ENCODE results near the gene MDK.

MDK gene

DNA sequence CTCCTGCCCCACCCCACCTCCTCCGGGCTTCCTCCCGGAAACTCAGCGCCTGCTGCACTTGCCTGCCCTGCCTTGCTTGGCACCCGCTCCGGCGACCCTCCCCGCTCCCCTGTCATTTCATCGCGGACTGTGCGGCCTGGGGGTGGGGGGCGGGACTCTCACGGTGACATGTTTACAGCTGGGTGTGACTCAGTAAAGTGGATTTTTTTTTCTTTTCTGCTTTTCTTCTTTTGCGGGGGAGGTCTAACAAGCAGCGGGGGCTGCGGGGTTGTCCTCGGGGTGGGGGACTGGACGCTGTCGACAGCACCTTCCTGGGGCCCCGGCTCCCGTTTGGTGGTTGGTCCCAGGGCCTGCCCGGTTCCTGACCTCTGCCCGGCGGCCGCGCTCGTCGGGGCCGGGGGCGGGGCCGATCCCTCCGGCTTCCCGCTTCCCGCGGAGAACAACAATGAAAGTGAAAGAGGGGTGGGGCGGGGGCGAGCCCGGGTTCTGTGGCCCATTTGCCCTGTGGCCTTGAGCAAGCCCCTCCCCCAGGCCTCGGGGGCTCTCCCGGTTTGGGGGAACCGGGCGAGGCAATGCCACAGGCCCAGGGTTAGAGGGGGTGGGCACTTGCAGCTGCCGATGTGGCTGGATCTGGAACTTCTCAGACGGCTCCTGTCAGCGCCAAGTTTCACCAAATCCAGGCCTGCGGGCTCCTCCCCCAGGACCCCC lies 975 bp upstream of the MDK start (continued):
- peak; percentile 72 for TF ChIP-seq ZNF398 (tag by site-specific recombination; IDR thresholded peaks at IDR 0.05)
- TF ChIP-seq, protein P1, sequence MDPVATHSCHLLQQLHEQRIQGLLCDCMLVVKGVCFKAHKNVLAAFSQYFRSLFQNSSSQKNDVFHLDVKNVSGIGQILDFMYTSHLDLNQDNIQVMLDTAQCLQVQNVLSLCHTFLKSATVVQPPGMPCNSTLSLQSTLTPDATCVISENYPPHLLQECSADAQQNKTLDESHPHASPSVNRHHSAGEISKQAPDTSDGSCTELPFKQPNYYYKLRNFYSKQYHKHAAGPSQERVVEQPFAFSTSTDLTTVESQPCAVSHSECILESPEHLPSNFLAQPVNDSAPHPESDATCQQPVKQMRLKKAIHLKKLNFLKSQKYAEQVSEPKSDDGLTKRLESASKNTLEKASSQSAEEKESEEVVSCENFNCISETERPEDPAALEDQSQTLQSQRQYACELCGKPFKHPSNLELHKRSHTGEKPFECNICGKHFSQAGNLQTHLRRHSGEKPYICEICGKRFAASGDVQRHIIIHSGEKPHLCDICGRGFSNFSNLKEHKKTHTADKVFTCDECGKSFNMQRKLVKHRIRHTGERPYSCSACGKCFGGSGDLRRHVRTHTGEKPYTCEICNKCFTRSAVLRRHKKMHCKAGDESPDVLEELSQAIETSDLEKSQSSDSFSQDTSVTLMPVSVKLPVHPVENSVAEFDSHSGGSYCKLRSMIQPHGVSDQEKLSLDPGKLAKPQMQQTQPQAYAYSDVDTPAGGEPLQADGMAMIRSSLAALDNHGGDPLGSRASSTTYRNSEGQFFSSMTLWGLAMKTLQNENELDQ (tag by site-specific recombination; IDR thresholded peaks at IDR 0.05; ENCODE audit: low read depth) = no peak
- TF ChIP-seq HOXA7 (CRISPR knock-in tag; IDR thresholded peaks at IDR 0.05; ENCODE audit: borderline replicate concordance) = no peak
- TF ChIP-seq ZNF24 (tag by site-specific recombination; IDR thresholded peaks at IDR 0.05) = no peak
- TF ChIP-seq KLF10 (tag by site-specific recombination; IDR thresholded peaks at IDR 0.05) = peak; percentile 92
- no peak for TF ChIP-seq ZNF140 (tag by site-specific recombination; IDR thresholded peaks at IDR 0.05)
- no peak for TF ChIP-seq ZNF121 (tag by site-specific recombination; IDR thresholded peaks at IDR 0.05)
- TF ChIP-seq ZNF366 (tag by site-specific recombination; conservative IDR thresholded peaks at IDR 0.05) = peak; percentile 63; the same call in 1 of the 2 replicates
- TF ChIP-seq ZNF585B (tag by site-specific recombination; IDR thresholded peaks at IDR 0.05) = no peak
- peak; percentile 67 for TF ChIP-seq GLIS1 (tag by site-specific recombination; IDR thresholded peaks at IDR 0.05)
- no peak for TF ChIP-seq ZNF266 (tag by site-specific recombination; IDR thresholded peaks at IDR 0.05; ENCODE audit: low read depth)
- TF ChIP-seq ZNF623 (tag by site-specific recombination; IDR thresholded peaks at IDR 0.05) = no peak
- no peak; the same call in 1 of the 2 replicates for TF ChIP-seq FEZF1 (tag by site-specific recombination; IDR thresholded peaks at IDR 0.05)
- no peak for TF ChIP-seq OSR2 (tag by site-specific recombination; IDR thresholded peaks at IDR 0.05)
- no peak for TF ChIP-seq ZNF354C (tag by site-specific recombination; IDR thresholded peaks at IDR 0.05; ENCODE audit: borderline replicate concordance, low read depth)
- TF ChIP-seq ZNF501 (tag by site-specific recombination; IDR thresholded peaks at IDR 0.05) = 0 out of 2 replicates have a peak, but pooled peaks have one; percentile 31
- TF ChIP-seq, protein P2, sequence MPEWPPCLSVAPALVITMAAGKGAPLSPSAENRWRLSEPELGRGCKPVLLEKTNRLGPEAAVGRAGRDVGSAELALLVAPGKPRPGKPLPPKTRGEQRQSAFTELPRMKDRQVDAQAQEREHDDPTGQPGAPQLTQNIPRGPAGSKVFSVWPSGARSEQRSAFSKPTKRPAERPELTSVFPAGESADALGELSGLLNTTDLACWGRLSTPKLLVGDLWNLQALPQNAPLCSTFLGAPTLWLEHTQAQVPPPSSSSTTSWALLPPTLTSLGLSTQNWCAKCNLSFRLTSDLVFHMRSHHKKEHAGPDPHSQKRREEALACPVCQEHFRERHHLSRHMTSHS (tag by site-specific recombination; IDR thresholded peaks at IDR 0.05) = no peak
- TF ChIP-seq ZNF561 (tag by site-specific recombination; IDR thresholded peaks at IDR 0.05; ENCODE audit: borderline replicate concordance) = no peak
- TF ChIP-seq SP7 (tag by site-specific recombination; IDR thresholded peaks at IDR 0.05) = peak; percentile 83
- no peak for TF ChIP-seq ZNF785 (tag by site-specific recombination; IDR thresholded peaks at IDR 0.05)
- TF ChIP-seq SETDB1 (IDR thresholded peaks at IDR 0.05; ENCODE audit: insufficient read length, low read length) = no peak
- 0 out of 2 replicates have a peak, but pooled peaks have one; percentile 28 for TF ChIP-seq BCL11A (tag by site-specific recombination; IDR thresholded peaks at IDR 0.05; ENCODE audit: low read depth)
- no peak for TF ChIP-seq ZNF654 (tag by site-specific recombination; IDR thresholded peaks at IDR 0.05; ENCODE audit: low read depth)
- TF ChIP-seq EGR2 (tag by site-specific recombination; IDR thresholded peaks at IDR 0.05; ENCODE audit: low read depth) = peak; percentile 79
- TF ChIP-seq ZNF175 (tag by site-specific recombination; IDR thresholded peaks at IDR 0.05) = no peak
- no peak for TF ChIP-seq ZNF843 (tag by site-specific recombination; IDR thresholded peaks at IDR 0.05)
- TF ChIP-seq ZNF223 (tag by site-specific recombination; IDR thresholded peaks at IDR 0.05) = no peak
- TF ChIP-seq REST (tag by site-specific recombination; IDR thresholded peaks at IDR 0.05) = no peak
- TF ChIP-seq ZFP37 (tag by site-specific recombination; IDR thresholded peaks at IDR 0.05) = no peak
- TF ChIP-seq GLIS2 (tag by site-specific recombination; IDR thresholded peaks at IDR 0.05) = peak; percentile 51
- TF ChIP-seq ZSCAN23 (tag by site-specific recombination; IDR thresholded peaks at IDR 0.05) = no peak
- TF ChIP-seq ZFP41 (tag by site-specific recombination; IDR thresholded peaks at IDR 0.05; ENCODE audit: borderline replicate concordance) = no peak
- TF ChIP-seq ZNF629 (tag by site-specific recombination; IDR thresholded peaks at IDR 0.05) = peak; percentile 37
- no peak for TF ChIP-seq ZNF555 (tag by site-specific recombination; conservative IDR thresholded peaks at IDR 0.05)
